IMR-90 (cell line): ENCODE results near the gene PRELID1. TPM values are rescaled to one million over a fixed set of nuclear protein-coding genes. Genes with fewer than 3 reads are reported as not detected.
A peak's percentile ranks its signal among the peaks of the same experiment; 100 is the strongest.

Experiments
- ATAC-seq: fragments of 200-7000 bp; cut with Tn5 transposase; 2 replicates; pipeline ENCODE4 v1.9.1; 2020; ENCODE audit warnings: low read depth, mild to moderate bottlenecking, moderate library complexity
- BruUV-seq: library from RNA; stranded (reverse); fragments of 400-500 nt; replicated peaks from 2 replicates; lab custom pipeline; 2021; lab: Mats Ljungman, UMichigan
- CTCF ChIA-PET: fragments of 300-600 bp; formaldehyde crosslinking; extraction: SDS; loops from one replicate; lab custom pipeline; 2021; ENCODE audit warnings: antibody characterized with exemption; lab: Yijun Ruan, JAX
- POLR2A ChIA-PET: fragments of 300-600 bp; sonication (Branson Sonifier 250); formaldehyde crosslinking; loops from one replicate; lab custom pipeline; 2022; ENCODE audit warnings: antibody characterized with exemption; ENCODE audit not compliant: unreplicated experiment; lab: Charles Lee
- DNase-seq: peaks from one replicate; pipeline ENCODE4 v3.0.0; 2013
- H2AFZ ChIP-seq: replicated peaks from 2 replicates; pipeline ENCODE3; 2013; ENCODE audit warnings: low read length, mild to moderate bottlenecking; ENCODE audit not compliant: poor library complexity
- H2AK5ac ChIP-seq: 2 replicates; pipeline ENCODE4 v1.6.1; 2013; ENCODE audit warnings: low read depth, low read length, inconsistent platforms
- H2AK9ac ChIP-seq: replicated peaks from 2 replicates; pipeline ENCODE3; 2013; ENCODE audit warnings: mild to moderate bottlenecking, low read depth, low read length, moderate library complexity; ENCODE audit not compliant: poor library complexity
- H2BK120ac ChIP-seq: 2 replicates; pipeline ENCODE4 v1.6.1; 2013; ENCODE audit warnings: low read depth, low read length, inconsistent platforms
- H2BK15ac ChIP-seq: 3 replicates; pipeline ENCODE4 v1.6.1; 2013; ENCODE audit warnings: low read depth, low read length, inconsistent platforms
- H2BK20ac ChIP-seq: 2 replicates; pipeline ENCODE4 v1.6.1; 2013; ENCODE audit warnings: low read depth, mild to moderate bottlenecking, inconsistent platforms, low read length, moderate library complexity
- H2BK5ac ChIP-seq: 2 replicates; pipeline ENCODE4 v1.6.1; 2013; ENCODE audit warnings: mild to moderate bottlenecking, low read depth, low read length, inconsistent platforms; ENCODE audit not compliant: poor library complexity, severe bottlenecking
- H3K14ac ChIP-seq: replicated peaks from 2 replicates; pipeline ENCODE4 v1.6.1; 2013; ENCODE audit warnings: low read depth, low read length, inconsistent platforms
- H3K18ac ChIP-seq: 2 replicates; pipeline ENCODE4 v1.6.1; 2013; ENCODE audit warnings: low read depth, low read length, control low read depth
- H3K23ac ChIP-seq: 2 replicates; pipeline ENCODE4 v1.6.1; 2013; ENCODE audit warnings: low read depth, low read length, inconsistent platforms
- H3K27ac ChIP-seq: 2 replicates; pipeline ENCODE4 v1.5.1; 2013; ENCODE audit warnings: mild to moderate bottlenecking, control low read depth, low read length; ENCODE audit not compliant: insufficient read depth
- H3K27me3 ChIP-seq: 2 replicates; pipeline ENCODE4 v1.6.1; 2013; ENCODE audit warnings: low read length; ENCODE audit not compliant: control insufficient read depth, insufficient read depth
- H3K36me3 ChIP-seq: 2 replicates; pipeline ENCODE4 v1.6.1; 2013; ENCODE audit warnings: low read length, mixed read lengths; ENCODE audit not compliant: control insufficient read depth, insufficient read depth
- H3K4ac ChIP-seq: 2 replicates; pipeline ENCODE4 v1.6.1; 2013; ENCODE audit warnings: low read depth, low read length, inconsistent platforms
- H3K4me1 ChIP-seq: 2 replicates; pipeline ENCODE4 v1.6.1; 2013; ENCODE audit warnings: low read length, mixed read lengths; ENCODE audit not compliant: control insufficient read depth, insufficient read depth
- H3K4me2 ChIP-seq: 2 replicates; pipeline ENCODE4 v1.6.1; 2013; ENCODE audit warnings: low read depth, mild to moderate bottlenecking, control low read depth, low read length, moderate library complexity
- H3K4me3 ChIP-seq: 2 replicates; pipeline ENCODE4 v1.5.1; 2013; ENCODE audit warnings: low read depth, mild to moderate bottlenecking, control low read depth, low read length, moderate library complexity; ENCODE audit not compliant: insufficient read depth
- H3K56ac ChIP-seq: 2 replicates; pipeline ENCODE4 v1.6.1; 2013; ENCODE audit warnings: low read length, inconsistent platforms; ENCODE audit not compliant: insufficient read depth; ENCODE audit errors: extremely low read depth
- H3K79me1 ChIP-seq, 2 experiments: 2 replicates each; pipeline ENCODE4 v1.6.1; 2013; ENCODE audit warnings: low read length in 2 of 2, inconsistent platforms in 1 of 2, low read depth in 1 of 2
- H3K9ac ChIP-seq: 2 replicates; pipeline ENCODE4 v1.6.1; 2013; ENCODE audit warnings: low read depth, low read length, control low read depth
- H3K9me1 ChIP-seq: 2 replicates; pipeline ENCODE4 v1.6.1; 2013; ENCODE audit warnings: low read length, inconsistent platforms; ENCODE audit not compliant: insufficient read depth
- H3K9me3 ChIP-seq: 2 replicates; pipeline ENCODE4 v1.6.1; 2013; ENCODE audit warnings: low read length; ENCODE audit not compliant: control insufficient read depth, insufficient read depth
- H4K20me1 ChIP-seq: 2 replicates; pipeline ENCODE4 v1.6.1; 2013; ENCODE audit warnings: low read length, inconsistent platforms; ENCODE audit not compliant: insufficient read depth
- H4K5ac ChIP-seq: 2 replicates; pipeline ENCODE4 v1.6.1; 2013; ENCODE audit warnings: mild to moderate bottlenecking, low read depth, low read length, control low read depth
- H4K8ac ChIP-seq, 2 experiments: 2 replicates each; pipeline ENCODE4 v1.6.1; 2013; ENCODE audit warnings: low read depth in 2 of 2, low read length in 2 of 2, control low read depth in 1 of 2, inconsistent platforms in 1 of 2
- H4K91ac ChIP-seq: 2 replicates; pipeline ENCODE4 v1.6.1; 2013; ENCODE audit warnings: low read depth, low read length, inconsistent platforms; ENCODE audit not compliant: insufficient read depth
- BHLHE40 ChIP-seq: fragments of 150-350 bp; IDR thresholded peaks from 2 replicates; pipeline ENCODE4 v1.6.1; 2016; ENCODE audit warnings: mild to moderate bottlenecking, low read depth, low read length
- CEBPB ChIP-seq: IDR thresholded peaks from 2 replicates; pipeline ENCODE4 v1.6.1; 2012; ENCODE audit warnings: low read depth, low read length, improper control_type of control experiment
- CHD1 ChIP-seq: IDR thresholded peaks from 2 replicates; pipeline ENCODE4 v1.6.1; 2012; ENCODE audit warnings: low read depth, low read length, improper control_type of control experiment
- FOS ChIP-seq: fragments of 150-350 bp; IDR thresholded peaks from 2 replicates; pipeline ENCODE4 v1.6.1; 2016; ENCODE audit warnings: low read depth, low read length
- MAFK ChIP-seq: IDR thresholded peaks from 2 replicates; pipeline ENCODE4 v1.6.1; 2012; ENCODE audit warnings: low read depth, low read length, improper control_type of control experiment
- MAZ ChIP-seq: IDR thresholded peaks from 2 replicates; pipeline ENCODE4 v1.6.1; 2012; ENCODE audit warnings: low read depth, mild to moderate bottlenecking, low read length, improper control_type of control experiment, moderate library complexity, borderline replicate concordance
- MXI1 ChIP-seq: IDR thresholded peaks from 2 replicates; pipeline ENCODE4 v1.6.1; 2012; ENCODE audit warnings: low read depth, mild to moderate bottlenecking, low read length, moderate library complexity, borderline replicate concordance
- NFE2L2 ChIP-seq: fragments of 150-350 bp; IDR thresholded peaks from 2 replicates; pipeline ENCODE4 v1.6.1; 2016; ENCODE audit warnings: low read depth, mild to moderate bottlenecking, low read length
- POLR2A ChIP-seq: IDR thresholded peaks from 2 replicates; pipeline ENCODE4 v1.6.1; 2012; ENCODE audit warnings: mild to moderate bottlenecking, low read depth, low read length
- RCOR1 ChIP-seq: IDR thresholded peaks from 2 replicates; pipeline ENCODE4 v1.6.1; 2012; ENCODE audit warnings: mild to moderate bottlenecking, low read length, improper control_type of control experiment; ENCODE audit not compliant: insufficient replicate concordance
- RFX5 ChIP-seq: IDR thresholded peaks from 2 replicates; pipeline ENCODE4 v1.8.0; 2012; ENCODE audit warnings: low read depth, mild to moderate bottlenecking, low read length, moderate library complexity
- SMC3 ChIP-seq: fragments of 150-350 bp; IDR thresholded peaks from 2 replicates; pipeline ENCODE4 v1.6.1; 2016; ENCODE audit warnings: low read depth, mild to moderate bottlenecking, antibody characterized with exemption, low read length, moderate library complexity
- USF2 ChIP-seq: fragments of 150-350 bp; IDR thresholded peaks from 2 replicates; pipeline ENCODE4 v1.6.1; 2017; ENCODE audit warnings: mild to moderate bottlenecking, antibody characterized with exemption, low read length, low read depth
- WGBS, 2 experiments: methylation state at CpG; one replicate each; pipeline versions ENCODE4 v1.1.5 to v1.1.7; 2013; ENCODE audit warnings: missing lambda C conversion rate in 2 of 2; ENCODE audit not compliant: insufficient read length in 1 of 2; ENCODE audit errors: extremely low coverage in 2 of 2; 5-methylcytosine and 5-hydroxymethylcytosine counted together
- dilution Hi-C: fragments of 300-500 bp; cut with HindIII; formaldehyde crosslinking; loops from one replicate; pipeline ENCODE4 v1.14.3; 2018; ENCODE audit warnings: low sequenced_read_pairs; ENCODE audit not compliant: unreplicated experiment
- in situ Hi-C: fragments of 300-500 bp; cut with MboI; formaldehyde crosslinking; loops from 3 replicates; pipeline ENCODE4 v1.14.3; 2019; ENCODE audit warnings: low sequenced_read_pairs, inconsistent platforms, mixed read lengths
- intact Hi-C: fragments of 100-400 bp; cut with micrococcal nuclease; formaldehyde crosslinking; loops from 2 replicates; pipeline ENCODE4 v1.10.0; 2022
- polyA plus RNA-seq, 3 experiments: library from polyadenylated mRNA; depleted of rRNA; stranded (reverse); fragments of >200 nt; gene quantifications; 2 replicates each; pipeline ENCODE4 v1.2.3, GENCODE V29; 2012; ENCODE audit warnings: low replicate concordance in 1 of 3
- total RNA-seq: library from RNA; depleted of rRNA; stranded (reverse); fragments of >200 nt; gene quantifications from 2 replicates; pipeline ENCODE4 v1.2.3, GENCODE V29; 2012
- TF ChIP-seq, protein P1 (sequence below): fragments of 150-350 bp; IDR thresholded peaks from 2 replicates; pipeline ENCODE4 v1.6.1; 2016; ENCODE audit warnings: low read depth, mild to moderate bottlenecking, low read length, moderate library complexity, borderline replicate concordance
- TF ChIP-seq, protein P2 (sequence below): conservative IDR thresholded peaks from 2 replicates; pipeline ENCODE4 v1.5.1; 2012; ENCODE audit warnings: mild to moderate bottlenecking, low read depth, low read length, improper control_type of control experiment

PRELID1 gene
- total and polyA plus RNA-seq, 2 of the 4 experiments (the other 2 are of a cell fraction): 116 to 239 TPM

GRCh38 chr5:177300236-177300880 is 3.2 kb upstream of the PRELID1 start:
- no TSS peak for BruUV-seq
- Histone ChIP-seq H4K20me1 (peaks cover 16% of the 10 kb centered on the region), H3K36me3 (peaks cover 31% of the 10 kb centered on the region), H3K79me1 (peaks cover 12 to 61% of the 10 kb centered on the region in 2 experiments), H4K91ac (no peak overlapping the region), H3K23ac (peak overlapping the region; percentile 60; the same call in 1 of the 2 replicates), H3K9me3 (no peaks in the 10 kb centered on the region), H3K4me2 (peak overlapping the region; percentile 62), H2BK15ac (no peak overlapping the region), H3K14ac (no peak overlapping the region), H2BK20ac (no peak overlapping the region), H4K5ac (no peak overlapping the region), H2BK5ac (peak overlapping the region; percentile 21), H3K56ac (no peak overlapping the region), H3K4me1 (peaks cover 12% of the 10 kb centered on the region), H2AK9ac (peak overlapping the region; percentile 51), H4K8ac (peak overlapping the region in 1 of 2 experiments; percentile 89; a peak in 2 of 4 replicates), H3K4me3 (no peak overlapping the region), H2AK5ac (no peak overlapping the region), H3K27me3 (no peaks in the 10 kb centered on the region), H3K9ac (0 out of 2 replicates have a peak overlapping the region, but pooled peaks have one; percentile 26), H3K9me1 (peaks cover 4% of the 10 kb centered on the region; the same call in 1 of the 2 replicates), H2BK120ac (no peak overlapping the region), H3K4ac (peak overlapping the region; percentile 49), H3K18ac (no peak overlapping the region), H3K27ac (peak overlapping the region; percentile 28; the same call in 1 of the 2 replicates), H2AFZ (peak overlapping the region; percentile 16)
- no CpG with 5 or more reads among the region's 4 CpGs for WGBS, 2 experiments
- intact Hi-C loops (loop anchor here (1.0 kb wide), 1 partner anchor 186 kb away; no protein-coding TSS in a partner anchor), in situ Hi-C loops (no loop called here), dilution Hi-C loops (no loop called here)
- ChIA-PET POLR2A (no interaction called here), CTCF (no interaction called here)
- DNase-seq (peak; percentile 80), ATAC-seq (peak; percentile 58)
- TF ChIP-seq SMC3: 0 out of 2 replicates have a peak, but pooled peaks have one; percentile 6
- peak; percentile 69; the same call in 1 of the 2 replicates for TF ChIP-seq MAZ
- TF ChIP-seq CHD1: no peak
- no peak for TF ChIP-seq MAFK
- TF ChIP-seq USF2: no peak
- TF ChIP-seq, protein P1, sequence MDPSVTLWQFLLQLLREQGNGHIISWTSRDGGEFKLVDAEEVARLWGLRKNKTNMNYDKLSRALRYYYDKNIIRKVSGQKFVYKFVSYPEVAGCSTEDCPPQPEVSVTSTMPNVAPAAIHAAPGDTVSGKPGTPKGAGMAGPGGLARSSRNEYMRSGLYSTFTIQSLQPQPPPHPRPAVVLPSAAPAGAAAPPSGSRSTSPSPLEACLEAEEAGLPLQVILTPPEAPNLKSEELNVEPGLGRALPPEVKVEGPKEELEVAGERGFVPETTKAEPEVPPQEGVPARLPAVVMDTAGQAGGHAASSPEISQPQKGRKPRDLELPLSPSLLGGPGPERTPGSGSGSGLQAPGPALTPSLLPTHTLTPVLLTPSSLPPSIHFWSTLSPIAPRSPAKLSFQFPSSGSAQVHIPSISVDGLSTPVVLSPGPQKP: no peak
- no peak for TF ChIP-seq CEBPB
- TF ChIP-seq POLR2A: no peak
- TF ChIP-seq RCOR1: no peak
- TF ChIP-seq RFX5: no peak
- TF ChIP-seq MXI1: no peak
- TF ChIP-seq NFE2L2: no peak
- TF ChIP-seq, protein P2, sequence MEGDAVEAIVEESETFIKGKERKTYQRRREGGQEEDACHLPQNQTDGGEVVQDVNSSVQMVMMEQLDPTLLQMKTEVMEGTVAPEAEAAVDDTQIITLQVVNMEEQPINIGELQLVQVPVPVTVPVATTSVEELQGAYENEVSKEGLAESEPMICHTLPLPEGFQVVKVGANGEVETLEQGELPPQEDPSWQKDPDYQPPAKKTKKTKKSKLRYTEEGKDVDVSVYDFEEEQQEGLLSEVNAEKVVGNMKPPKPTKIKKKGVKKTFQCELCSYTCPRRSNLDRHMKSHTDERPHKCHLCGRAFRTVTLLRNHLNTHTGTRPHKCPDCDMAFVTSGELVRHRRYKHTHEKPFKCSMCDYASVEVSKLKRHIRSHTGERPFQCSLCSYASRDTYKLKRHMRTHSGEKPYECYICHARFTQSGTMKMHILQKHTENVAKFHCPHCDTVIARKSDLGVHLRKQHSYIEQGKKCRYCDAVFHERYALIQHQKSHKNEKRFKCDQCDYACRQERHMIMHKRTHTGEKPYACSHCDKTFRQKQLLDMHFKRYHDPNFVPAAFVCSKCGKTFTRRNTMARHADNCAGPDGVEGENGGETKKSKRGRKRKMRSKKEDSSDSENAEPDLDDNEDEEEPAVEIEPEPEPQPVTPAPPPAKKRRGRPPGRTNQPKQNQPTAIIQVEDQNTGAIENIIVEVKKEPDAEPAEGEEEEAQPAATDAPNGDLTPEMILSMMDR: 0 out of 2 replicates have a peak, but pooled peaks have one; percentile 28
- TF ChIP-seq BHLHE40: no peak
- TF ChIP-seq FOS: no peak
